GM12875 (cell line): ENCODE measurements around the gene LIMS2.

Source experiments
- H3K4me3 ChIP-seq: one replicate; pipeline ENCODE4 v1.5.1; 2011; ENCODE audit warnings: low read depth, low read length, control low read depth
- TF ChIP-seq, protein P1 (sequence below): IDR thresholded peaks from 2 replicates; pipeline ENCODE4 v1.5.1; 2011; ENCODE audit warnings: low read depth, mild to moderate bottlenecking, control low read depth, inconsistent platforms, low read length, moderate library complexity, borderline replicate concordance; ENCODE audit not compliant: insufficient read depth

LIMS2 gene

DNA sequence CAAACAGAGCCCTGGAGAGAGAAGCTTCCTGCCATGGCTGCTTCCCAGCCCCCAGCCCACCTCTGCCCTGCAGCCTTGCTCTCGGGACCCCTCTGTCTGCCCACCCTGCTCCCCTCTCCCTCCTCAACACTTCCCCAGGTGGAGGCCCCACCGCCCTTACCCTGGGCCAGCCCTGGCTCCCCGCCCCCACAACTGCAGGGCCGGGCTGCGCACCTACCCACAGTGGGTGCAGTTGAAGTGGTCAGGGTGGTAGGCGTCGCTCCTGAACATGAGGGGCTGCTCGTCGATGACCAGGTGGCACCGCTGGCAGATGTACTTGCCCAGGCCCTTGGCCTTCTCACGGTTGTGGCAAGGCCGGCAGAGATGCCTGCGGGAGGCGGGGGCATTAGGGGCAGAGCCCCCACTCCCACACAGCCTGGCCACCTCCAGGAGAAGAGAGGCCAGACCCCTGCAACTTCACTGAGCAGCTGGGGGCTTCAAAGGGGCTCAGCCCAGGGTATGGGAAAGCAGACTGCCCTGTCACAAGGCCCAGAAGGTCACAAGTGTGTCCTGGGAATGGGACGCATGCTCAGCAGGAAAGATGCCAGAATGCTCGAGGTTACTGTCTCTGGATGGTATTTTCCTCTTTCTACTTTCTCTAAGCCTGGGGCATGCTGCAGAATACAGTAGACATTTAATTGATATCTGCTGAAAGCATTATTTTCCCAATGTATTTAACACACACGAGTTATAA is 32.5 kb downstream of the LIMS2 start:
- TF ChIP-seq, protein P1, sequence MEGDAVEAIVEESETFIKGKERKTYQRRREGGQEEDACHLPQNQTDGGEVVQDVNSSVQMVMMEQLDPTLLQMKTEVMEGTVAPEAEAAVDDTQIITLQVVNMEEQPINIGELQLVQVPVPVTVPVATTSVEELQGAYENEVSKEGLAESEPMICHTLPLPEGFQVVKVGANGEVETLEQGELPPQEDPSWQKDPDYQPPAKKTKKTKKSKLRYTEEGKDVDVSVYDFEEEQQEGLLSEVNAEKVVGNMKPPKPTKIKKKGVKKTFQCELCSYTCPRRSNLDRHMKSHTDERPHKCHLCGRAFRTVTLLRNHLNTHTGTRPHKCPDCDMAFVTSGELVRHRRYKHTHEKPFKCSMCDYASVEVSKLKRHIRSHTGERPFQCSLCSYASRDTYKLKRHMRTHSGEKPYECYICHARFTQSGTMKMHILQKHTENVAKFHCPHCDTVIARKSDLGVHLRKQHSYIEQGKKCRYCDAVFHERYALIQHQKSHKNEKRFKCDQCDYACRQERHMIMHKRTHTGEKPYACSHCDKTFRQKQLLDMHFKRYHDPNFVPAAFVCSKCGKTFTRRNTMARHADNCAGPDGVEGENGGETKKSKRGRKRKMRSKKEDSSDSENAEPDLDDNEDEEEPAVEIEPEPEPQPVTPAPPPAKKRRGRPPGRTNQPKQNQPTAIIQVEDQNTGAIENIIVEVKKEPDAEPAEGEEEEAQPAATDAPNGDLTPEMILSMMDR: no peak
- no peak overlapping the region for H3K4me3 ChIP-seq

DNA sequence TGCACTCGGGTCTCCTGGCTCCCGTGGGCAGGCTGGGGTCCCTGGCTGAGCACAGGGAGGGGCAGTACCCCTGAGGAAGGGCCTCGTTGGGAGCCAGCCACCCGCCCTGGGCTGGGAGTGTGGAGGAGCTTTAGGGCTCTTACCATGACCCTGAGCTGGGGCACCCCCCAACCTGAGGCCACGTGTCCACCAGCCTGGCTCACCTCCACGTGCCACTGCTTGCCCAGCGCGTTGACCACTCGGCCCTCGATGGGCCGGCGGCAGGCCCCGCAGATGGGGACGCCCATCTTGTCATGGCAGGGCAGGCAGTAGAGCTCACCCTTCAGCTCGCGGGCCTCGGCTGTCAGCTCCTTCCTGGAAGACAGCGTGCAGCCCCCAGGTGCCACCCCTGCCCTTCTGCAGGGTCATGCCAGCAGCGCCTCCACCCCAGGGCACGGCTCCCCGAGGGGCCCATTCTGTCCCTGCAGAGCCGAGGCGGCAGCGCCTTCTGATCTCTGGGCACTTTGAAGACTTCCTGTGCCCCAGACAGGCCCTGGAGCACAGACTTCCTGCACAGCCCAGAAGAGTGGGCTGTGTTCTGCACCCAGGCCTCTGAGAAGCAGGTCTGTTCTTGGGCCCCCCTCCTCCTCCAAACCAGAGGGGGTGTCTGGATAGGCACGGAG is 33.4 kb downstream of the LIMS2 start:
- TF ChIP-seq, protein P1: no peak
- no peak overlapping the region for H3K4me3 ChIP-seq

DNA sequence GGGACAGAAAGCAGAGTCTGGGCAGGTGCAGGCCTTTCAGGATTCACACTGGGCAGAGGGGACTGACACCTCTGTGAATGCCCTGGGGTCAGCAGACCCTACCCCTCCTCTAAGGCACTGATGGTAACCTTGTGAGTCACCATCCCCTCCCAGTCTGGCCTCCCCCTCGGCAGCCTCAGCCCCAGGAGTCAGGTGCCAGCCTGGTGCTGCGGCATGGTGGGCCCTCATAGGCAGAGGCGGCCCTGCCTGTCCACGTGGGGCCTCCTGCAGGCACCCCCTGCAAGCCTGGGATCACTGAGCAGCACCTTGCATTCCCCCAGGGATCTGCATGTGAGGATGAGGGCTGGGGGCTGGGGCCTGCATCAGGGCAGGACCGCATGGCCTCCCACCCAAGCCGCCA is 34.2 kb downstream of the LIMS2 start:
- no peak overlapping the region for H3K4me3 ChIP-seq
- TF ChIP-seq, protein P1: no peak

DNA sequence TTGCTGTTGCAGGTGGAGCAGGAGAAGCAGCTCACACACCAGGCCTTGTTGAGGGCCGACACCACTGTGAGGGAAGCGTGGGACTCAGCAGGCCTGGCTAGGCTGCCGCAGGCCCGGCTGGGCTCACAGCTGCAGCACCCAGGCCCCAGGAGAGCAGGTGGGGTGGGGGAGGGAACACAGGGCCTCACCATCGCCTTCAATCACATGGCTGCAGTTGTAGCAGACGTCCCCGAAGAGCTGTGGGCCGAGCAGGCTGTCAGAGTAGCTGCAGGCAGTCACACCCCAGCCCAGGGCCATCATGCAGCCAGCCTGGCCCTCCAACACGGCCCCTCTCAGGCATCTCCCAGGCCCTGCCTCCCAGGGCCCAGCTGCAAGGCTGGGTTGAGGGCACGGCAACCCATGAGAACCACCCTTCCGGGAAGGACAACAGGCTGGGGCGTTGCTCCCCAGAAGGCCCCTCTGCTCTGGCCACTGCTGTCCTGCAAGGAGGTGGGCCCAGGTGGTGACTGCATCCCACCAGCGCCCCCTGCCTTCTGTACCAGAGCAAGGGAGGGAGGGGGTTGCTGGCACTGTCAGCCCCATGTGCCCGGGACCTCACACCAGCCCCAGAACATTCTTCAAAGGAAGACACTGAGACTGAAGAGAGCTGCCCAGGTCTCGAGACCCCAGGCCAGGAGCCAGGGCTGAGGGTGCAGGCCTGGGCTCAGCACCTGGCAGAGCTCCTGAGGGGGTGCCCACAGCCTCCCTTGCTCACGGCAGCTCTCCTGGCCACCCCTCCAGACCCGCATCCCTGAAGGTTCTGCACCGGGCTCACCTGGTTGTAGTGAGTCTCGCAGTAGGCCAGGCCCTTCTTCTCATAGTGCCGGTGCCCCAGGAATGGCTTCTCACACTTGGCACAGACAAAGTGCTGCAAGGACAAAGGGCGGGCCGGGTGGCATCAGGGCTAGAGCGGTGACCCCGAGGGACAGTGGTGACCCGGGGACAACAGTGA is 35.0 kb downstream of the LIMS2 start:
- TF ChIP-seq, protein P1: peak; percentile 49; the same call in 1 of the 2 replicates
- H3K4me3 ChIP-seq: no peak overlapping the region

DNA sequence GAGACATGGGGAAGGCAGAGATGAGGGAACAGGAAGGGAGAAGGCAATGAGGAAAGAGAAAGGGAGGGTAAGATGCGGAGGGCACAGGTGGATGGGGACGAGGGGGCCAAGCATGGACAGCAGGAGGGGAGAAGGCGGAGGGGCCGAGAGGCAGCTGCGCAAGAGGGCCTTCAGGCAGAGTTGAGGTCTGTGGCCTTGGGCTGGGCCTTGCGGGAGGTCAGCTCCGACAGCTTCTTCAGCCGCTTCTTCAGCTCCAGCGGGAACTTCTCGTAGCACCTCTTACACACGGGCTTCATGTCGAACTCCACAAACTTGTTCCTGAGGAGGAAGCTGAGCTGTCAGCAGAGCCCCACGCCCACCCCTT is 36.2 kb downstream of the LIMS2 start:
- H3K4me3 ChIP-seq: no peak overlapping the region
- TF ChIP-seq, protein P1: no peak

DNA sequence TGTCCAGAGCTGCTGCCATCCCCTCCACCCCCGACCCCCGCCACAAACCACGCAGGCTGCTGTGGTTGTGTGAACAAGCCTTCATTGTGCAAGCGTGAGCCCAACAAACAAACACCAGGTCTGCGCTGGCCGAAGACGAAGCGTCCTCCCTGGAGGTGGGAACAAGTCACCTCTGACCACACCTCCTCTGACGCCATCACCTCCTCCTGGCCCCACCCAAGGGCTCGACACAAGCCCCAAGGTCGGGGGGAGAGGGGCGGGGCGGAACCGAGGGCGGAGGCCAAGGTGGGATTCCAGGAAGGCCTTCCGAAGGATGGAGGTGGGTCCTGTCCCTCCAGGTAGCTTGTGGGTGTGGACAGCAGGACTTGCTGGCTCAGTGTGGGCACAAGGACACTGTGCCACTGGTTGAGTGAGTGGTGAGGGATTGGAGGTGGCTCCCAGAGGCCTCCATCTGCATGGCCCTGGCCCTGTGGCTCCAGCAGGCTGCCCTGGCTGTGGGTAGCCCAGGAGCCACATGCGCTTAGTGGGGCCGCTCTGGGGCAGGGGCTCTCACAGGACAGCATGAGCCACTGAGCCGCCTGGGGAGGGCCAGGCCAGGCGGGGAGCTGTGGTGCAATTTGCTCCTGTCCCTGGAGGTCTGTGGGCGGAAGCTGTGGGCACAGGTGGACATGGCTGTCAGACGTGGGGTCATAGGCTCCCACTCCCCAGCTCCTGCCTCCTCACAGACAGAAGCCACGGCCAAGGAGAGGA is 36.8 kb downstream of the LIMS2 start:
- TF ChIP-seq, protein P1: no peak
- no peak overlapping the region for H3K4me3 ChIP-seq
